Measurements from ENCODE around the gene SCARB1.

The SCARB1 gene

DNA sequence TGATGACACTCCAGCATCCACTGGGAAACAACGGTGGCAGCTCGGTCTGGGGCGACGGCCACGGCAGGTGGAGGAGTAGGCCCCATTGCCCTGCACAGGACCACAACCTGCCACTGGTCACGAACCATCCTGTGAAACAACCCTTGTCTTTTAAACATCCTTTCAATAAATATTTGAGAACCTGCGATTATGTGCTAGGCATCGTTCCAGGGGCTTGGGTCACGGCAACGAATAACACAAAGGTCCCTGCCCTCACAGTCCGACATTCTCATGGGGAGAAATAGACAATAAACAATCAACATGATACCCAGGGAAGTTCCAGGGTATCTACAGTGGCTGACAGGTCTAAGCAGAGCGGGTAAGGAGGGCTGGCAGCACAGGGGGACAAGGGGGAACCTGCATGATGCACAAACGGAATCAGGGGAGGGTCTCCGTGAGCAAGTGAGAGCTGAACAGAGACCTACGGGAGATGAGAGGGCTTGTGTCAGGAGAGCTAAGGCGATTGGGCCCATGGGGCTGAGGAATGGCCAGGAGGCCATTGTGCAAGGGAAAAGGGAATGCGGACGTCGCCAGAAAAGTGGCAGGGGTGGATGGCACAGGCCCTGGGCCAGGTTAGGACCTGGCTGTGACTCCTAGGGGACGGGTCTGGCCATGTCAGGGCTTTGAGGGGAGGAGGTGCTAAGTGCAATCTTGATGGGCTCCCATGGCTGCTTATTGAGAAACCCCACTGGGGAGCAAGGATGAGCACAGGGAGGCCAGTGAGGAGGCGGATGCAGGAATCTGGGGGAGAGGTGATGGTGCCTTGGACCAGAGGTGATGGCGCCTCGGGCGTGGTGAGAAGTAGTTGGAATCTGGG, 9.7 kb downstream of the SCARB1 start:
- DNase-seq (ENCODE audit: low read depth) = no peak
- TF ChIP-seq, protein P1, sequence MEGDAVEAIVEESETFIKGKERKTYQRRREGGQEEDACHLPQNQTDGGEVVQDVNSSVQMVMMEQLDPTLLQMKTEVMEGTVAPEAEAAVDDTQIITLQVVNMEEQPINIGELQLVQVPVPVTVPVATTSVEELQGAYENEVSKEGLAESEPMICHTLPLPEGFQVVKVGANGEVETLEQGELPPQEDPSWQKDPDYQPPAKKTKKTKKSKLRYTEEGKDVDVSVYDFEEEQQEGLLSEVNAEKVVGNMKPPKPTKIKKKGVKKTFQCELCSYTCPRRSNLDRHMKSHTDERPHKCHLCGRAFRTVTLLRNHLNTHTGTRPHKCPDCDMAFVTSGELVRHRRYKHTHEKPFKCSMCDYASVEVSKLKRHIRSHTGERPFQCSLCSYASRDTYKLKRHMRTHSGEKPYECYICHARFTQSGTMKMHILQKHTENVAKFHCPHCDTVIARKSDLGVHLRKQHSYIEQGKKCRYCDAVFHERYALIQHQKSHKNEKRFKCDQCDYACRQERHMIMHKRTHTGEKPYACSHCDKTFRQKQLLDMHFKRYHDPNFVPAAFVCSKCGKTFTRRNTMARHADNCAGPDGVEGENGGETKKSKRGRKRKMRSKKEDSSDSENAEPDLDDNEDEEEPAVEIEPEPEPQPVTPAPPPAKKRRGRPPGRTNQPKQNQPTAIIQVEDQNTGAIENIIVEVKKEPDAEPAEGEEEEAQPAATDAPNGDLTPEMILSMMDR (IDR thresholded peaks at IDR 0.05; ENCODE audit: control insufficient read depth, insufficient read depth, low read depth, low read length, missing control alignments) = no peak

DNA sequence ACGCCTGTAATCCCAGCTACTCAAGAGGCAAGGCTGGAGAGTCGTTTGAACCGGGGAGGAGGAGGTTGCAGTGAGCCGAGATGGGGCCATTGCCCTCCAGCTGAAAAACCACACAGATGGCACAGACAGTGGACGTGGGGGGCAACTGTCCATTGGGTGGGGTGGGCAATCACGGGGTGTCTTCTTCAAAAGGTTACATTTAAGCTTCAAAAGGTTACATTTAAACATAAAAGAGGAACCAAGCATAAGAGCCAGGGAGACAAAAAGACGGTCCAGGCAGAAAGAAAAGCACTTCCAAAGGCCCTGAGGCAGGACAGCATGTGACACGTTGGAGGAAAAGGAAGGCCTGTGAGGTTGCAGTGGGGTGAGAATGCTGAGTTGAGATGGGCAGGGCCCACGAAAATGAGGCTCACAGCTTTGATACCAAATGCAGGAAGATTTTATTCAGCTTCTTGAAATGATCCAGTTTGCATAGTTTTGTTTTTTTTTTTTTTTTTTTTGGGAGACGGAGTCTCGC, 10.7 kb downstream of the SCARB1 start:
- TF ChIP-seq, protein P1 (IDR thresholded peaks at IDR 0.05; ENCODE audit: control insufficient read depth, insufficient read depth, low read depth, low read length, missing control alignments) = no peak
- H3K4me3 ChIP-seq (ENCODE audit: control insufficient read depth, low read depth, low read length) = no peak overlapping the region
- no peak for DNase-seq (ENCODE audit: low read depth)

More for the DNA sequence above, 9.7 kb downstream of the SCARB1 start:
- H3K4me3 ChIP-seq (ENCODE audit: control insufficient read depth, low read depth, low read length) = no peak overlapping the region

DNA sequence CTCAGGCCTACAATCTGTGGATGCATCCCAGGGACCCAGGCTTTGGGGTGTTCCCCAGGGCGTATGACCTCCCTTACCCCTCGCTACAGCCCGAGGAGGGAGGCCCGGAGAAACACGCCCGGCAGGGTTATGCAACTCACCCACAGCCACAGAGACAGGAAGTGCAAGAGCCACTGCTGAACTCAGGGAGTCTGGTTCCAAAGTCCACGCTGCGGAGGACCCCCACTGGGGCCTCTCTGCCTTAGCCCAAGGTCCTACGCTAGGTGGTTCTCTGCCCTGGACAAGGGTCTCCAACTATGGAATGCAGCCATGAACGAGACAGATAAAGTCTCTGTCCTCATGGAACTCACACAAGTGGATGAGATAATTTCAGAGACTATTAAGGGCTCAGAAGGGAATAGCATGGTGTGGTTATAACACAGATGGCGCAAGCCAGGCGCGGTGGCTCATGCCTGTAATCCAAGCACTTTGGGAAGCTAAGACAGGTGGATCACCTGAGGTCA, 11.3 kb downstream of the SCARB1 start:
- no peak overlapping the region for H3K4me3 ChIP-seq (ENCODE audit: control insufficient read depth, low read depth, low read length)
- TF ChIP-seq, protein P1 (IDR thresholded peaks at IDR 0.05; ENCODE audit: control insufficient read depth, insufficient read depth, low read depth, low read length, missing control alignments) = no peak
- DNase-seq (ENCODE audit: low read depth) = no peak

DNA sequence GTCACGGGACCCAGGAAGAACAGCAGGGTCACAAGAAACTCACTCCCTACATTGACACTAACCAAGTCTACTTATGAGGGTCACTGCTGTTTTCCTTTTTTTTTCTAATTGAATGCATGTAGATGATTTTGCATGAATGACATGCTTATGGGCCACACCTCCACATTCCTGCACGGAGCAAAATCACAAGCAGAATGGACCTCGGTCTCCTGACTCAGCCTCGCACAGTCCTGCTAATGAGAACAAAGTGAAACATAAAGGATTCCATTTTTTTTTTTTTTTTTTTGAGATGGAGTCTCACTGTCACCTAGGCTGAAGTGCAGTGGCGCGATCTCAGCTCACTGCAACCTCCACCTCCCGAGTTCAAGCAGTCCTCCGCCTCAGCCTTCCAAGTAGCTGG, 12.3 kb downstream of the SCARB1 start:
- no peak for DNase-seq (ENCODE audit: low read depth)
- TF ChIP-seq, protein P1 (IDR thresholded peaks at IDR 0.05; ENCODE audit: control insufficient read depth, insufficient read depth, low read depth, low read length, missing control alignments) = no peak
- no peak overlapping the region for H3K4me3 ChIP-seq (ENCODE audit: control insufficient read depth, low read depth, low read length)

DNA sequence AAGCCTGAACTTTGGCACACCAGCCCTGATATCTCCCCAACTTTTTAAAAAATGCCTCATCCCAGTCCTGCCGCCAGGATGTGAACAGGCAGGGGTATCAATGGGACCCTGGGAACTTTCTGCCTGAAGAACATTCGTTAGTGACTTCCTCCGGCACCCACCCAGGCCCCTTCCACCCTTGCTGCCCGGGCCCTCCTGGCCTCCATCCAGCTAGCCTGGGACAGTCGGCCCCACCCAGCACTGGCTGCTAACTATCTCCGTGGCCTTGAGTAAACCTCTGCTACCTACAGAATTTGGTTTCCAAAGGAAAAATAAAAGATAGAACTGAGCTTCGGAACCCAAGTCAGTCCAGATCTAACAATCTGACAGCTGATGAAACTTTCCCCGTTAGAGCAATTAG, 14.3 kb downstream of the SCARB1 start:
- TF ChIP-seq, protein P1 (IDR thresholded peaks at IDR 0.05; ENCODE audit: control insufficient read depth, insufficient read depth, low read depth, low read length, missing control alignments) = no peak
- H3K4me3 ChIP-seq (ENCODE audit: control insufficient read depth, low read depth, low read length) = no peak overlapping the region
- no peak for DNase-seq (ENCODE audit: low read depth)

DNA sequence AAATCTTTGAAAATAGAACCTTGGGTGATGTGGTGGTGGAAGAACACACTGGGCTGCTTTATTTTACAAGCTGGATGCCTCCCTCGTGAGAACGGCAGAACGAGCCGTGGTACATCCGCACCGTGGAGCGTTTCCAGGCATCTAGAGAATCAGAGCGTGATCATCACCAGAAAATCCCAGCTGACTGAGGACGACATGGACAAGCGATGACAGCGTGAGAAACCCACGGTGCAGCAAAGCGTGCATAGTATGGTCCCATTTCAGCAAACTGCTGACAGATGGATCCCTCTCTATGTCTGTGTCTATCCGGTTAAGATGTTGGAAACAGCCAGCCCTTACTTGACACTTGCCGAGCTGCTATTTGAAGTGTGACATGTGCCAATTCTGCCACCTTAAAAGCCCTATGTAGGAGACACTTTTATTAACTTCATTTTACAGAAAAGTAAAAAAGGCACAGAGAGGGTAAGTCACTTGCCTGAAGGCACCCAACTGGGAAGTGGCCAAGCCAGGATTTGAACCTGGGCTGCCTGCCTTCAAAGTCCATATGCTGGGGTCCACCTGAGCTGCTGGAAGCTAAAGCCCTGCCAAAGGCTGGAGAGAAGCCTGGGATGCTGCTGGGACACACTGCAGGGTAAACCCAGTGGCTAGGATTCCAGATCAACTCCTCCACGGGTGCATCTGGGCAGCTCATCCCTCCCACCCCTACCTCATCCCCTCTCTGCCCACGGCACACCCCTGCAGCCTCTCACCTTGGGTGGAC, 14.9 kb downstream of the SCARB1 start:
- TF ChIP-seq, protein P1 (IDR thresholded peaks at IDR 0.05; ENCODE audit: control insufficient read depth, insufficient read depth, low read depth, low read length, missing control alignments) = no peak
- no peak overlapping the region for H3K4me3 ChIP-seq (ENCODE audit: control insufficient read depth, low read depth, low read length)
- no peak for DNase-seq (ENCODE audit: low read depth)
